ENCODE results near the gene GREM2.

DNA sequence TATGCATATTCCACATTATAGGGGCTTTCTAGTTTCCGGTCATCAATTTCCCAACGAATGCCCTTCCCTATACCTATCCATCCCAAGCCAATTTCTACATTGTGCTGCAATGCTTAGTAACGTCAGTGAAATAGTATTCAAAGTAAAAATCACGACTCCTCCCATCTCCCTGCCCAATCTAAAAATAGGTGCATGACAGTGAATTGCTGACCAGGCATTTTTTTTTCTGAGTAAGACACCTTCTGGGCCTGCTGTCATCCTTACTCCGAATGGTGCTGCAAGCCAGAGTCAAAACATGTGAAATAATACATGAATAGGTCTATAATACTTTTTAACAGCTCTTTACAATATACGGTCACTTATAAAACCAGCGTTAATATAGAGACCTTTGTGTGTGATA, 120.2 kb downstream of the GREM2 start:
- TF ChIP-seq, protein P1, sequence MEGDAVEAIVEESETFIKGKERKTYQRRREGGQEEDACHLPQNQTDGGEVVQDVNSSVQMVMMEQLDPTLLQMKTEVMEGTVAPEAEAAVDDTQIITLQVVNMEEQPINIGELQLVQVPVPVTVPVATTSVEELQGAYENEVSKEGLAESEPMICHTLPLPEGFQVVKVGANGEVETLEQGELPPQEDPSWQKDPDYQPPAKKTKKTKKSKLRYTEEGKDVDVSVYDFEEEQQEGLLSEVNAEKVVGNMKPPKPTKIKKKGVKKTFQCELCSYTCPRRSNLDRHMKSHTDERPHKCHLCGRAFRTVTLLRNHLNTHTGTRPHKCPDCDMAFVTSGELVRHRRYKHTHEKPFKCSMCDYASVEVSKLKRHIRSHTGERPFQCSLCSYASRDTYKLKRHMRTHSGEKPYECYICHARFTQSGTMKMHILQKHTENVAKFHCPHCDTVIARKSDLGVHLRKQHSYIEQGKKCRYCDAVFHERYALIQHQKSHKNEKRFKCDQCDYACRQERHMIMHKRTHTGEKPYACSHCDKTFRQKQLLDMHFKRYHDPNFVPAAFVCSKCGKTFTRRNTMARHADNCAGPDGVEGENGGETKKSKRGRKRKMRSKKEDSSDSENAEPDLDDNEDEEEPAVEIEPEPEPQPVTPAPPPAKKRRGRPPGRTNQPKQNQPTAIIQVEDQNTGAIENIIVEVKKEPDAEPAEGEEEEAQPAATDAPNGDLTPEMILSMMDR (IDR thresholded peaks at IDR 0.05), result no peak
- TF ChIP-seq EZH2 (IDR thresholded peaks at IDR 0.05; ENCODE audit: borderline replicate concordance, insufficient read depth, low read depth, low read length, poor library complexity, severe bottlenecking), result no peak
